GM20000 (cell line): ENCODE results near the gene PTRHD1.

ENCODE experiments used
- DNase-seq: peaks from one replicate; pipeline ENCODE4 v3.0.0; 2012; ENCODE audit warnings: low spot score
- CTCF ChIP-seq: IDR thresholded peaks from 2 replicates; pipeline ENCODE4 v1.5.1; 2012; ENCODE audit warnings: mild to moderate bottlenecking, control low read depth; ENCODE audit errors: extremely low read depth, missing control alignments

Gene PTRHD1

GRCh38 chr2:24827321-24828237 is 34.4 kb upstream of the PTRHD1 start:
- DNase-seq: peak; percentile 90
- peak; percentile 91 for TF ChIP-seq CTCF

GRCh38 chr2:24826773-24827145 is 33.6 kb upstream of the PTRHD1 start:
- no peak for DNase-seq
- no peak for TF ChIP-seq CTCF

GRCh38 chr2:24825883-24826772 is 32.9 kb upstream of the PTRHD1 start:
- no peak for TF ChIP-seq CTCF
- peak; percentile 7 for DNase-seq

- peak; percentile 54 for DNase-seq
- TF ChIP-seq CTCF: peak; percentile 32
Measured at GRCh38 chr2:24824966-24825882, 32.0 kb upstream of the PTRHD1 start.

- TF ChIP-seq CTCF: no peak
- no peak for DNase-seq
Measured at GRCh38 chr2:24824071-24824588, 30.9 kb upstream of the PTRHD1 start.

- no peak for TF ChIP-seq CTCF
- no peak for DNase-seq
Measured at GRCh38 chr2:24822049-24822706, 29.0 kb upstream of the PTRHD1 start.
